GM19238 (cell line): ENCODE measurements around the gene BCL2L11.
"Not testable (repeated sequence)": the region's sequence is repeated elsewhere in the genome, so short reads cannot be mapped to it uniquely, and the experiment has no call there.

Source experiments
- DNase-seq: peaks from one replicate; pipeline ENCODE4 v3.0.0; 2011; ENCODE audit warnings: low spot score; ENCODE audit not compliant: insufficient read length

The BCL2L11 gene, protein sequence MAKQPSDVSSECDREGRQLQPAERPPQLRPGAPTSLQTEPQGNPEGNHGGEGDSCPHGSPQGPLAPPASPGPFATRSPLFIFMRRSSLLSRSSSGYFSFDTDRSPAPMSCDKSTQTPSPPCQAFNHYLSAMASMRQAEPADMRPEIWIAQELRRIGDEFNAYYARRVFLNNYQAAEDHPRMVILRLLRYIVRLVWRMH

DNA sequence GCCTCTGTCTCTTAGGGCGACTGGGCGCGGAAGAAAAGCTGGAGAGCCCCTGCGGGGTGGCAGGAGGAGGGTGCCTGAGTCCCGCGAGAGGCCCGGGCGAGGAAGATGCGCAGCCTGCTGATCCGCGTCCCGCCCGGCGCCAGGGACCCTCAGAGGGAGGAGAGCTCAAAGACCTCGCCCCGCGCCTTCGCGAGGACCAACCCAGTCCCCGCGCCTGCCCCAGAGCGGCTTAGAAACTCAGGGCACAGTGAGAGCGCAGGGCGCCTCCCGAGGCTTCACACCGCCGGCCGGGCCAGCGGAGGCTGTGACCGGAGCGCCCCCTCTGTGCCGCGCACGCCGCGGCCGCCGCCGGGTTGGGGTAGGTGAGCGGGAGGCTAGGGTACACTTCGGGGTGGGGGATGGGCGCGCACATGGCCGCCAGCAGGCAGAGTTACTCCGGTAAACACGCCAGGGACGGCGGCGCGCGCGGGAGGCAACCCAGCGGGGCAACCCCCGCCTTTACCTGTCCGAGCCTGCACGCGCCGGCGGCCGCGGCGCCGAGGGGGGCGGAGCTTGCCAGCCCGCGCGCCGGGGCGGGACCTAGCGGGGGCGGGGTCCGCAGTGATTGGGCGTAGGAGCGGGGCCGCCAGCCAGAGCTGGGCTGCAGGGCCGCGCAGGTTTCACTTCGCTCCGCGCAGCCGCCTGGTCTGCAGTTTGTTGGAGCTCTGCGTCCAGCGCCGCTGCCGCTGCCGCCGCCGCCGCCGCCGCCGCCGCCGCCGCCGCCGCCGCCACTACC lies at the start of gene BCL2L11:
Gene BCL2L11, plus strand, starts transcription at position 662 of the 775 bp plus-strand sequence. CDS start 2,832 bp downstream, outside the sequence.
- DNase-seq: peak; percentile 73

DNA sequence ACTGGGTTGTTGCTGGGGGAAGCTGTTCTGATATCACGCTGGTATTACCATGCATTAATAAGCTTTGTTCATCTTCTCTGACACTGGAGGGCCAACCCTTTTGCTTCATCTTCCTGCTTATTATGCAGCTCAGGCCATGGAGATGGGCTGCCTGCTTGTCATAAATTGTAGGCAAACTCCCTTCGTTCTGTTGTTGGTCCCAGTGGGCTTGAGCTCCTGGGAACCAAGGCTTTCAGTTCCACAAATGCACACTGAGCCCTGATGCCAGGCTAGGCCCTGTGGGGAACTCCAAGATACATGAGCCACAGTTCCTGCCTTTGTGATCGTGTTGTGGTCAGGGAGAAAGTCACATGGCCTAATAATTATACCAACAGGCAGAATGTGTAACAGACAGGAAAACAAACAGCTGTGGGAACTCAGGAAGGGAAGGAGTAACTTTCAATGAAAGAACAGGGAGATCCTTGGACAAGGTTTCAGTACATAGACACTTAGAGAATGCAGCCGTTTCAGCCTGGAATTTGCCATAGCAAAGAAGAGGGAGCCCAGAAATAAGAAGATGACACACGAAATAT lies 49.0 kb upstream of the BCL2L11 start:
- no peak for DNase-seq

DNA sequence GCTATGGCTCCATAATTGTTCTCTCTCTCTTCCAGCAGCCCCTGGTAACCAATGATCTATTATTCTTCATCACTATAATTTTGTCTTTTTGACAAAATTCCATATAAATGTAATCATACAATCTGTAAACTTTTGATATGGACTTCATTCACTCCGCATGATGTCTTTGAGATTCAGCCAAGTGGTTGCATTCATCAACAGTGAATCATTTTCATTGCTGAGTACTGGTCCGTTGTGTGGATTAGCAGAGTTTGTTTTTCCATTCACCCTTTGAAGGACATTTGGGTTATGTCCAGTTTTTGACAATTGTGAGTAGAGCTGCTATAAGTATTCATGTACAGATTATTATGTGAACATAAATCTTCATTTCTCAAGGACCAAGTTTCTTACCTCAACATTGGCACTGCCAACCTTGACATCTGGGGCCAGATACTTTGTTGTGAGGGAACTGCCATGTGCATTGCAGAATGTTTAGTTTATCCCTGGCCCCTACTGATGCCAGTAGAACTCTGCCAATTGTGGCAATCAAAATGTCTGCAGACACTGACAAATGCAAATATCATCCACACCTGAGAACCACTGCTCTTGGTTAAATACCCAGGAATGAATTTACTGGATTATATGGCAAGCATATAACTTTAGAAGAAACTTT lies 48.4 kb upstream of the BCL2L11 start:
- DNase-seq: no peak

DNA sequence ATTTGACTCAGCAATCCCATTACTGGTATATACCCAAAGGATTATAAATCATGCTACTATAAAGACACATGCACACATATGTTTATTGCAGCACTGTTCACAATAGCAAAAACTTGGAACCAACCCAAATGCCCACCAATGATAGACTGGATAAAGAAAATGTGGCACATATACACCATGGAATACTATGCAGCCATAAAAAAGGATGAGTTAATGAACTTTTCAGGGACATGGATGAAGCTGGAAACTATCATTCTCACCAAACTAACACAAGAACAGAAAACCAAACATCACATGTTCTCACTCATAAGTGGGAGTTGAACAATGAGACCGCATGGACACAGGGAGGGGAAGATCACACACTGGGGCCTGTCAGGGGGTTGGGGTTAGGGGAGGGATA lies 38.1 kb upstream of the BCL2L11 start:
- DNase-seq: not testable (repeated sequence)

DNA sequence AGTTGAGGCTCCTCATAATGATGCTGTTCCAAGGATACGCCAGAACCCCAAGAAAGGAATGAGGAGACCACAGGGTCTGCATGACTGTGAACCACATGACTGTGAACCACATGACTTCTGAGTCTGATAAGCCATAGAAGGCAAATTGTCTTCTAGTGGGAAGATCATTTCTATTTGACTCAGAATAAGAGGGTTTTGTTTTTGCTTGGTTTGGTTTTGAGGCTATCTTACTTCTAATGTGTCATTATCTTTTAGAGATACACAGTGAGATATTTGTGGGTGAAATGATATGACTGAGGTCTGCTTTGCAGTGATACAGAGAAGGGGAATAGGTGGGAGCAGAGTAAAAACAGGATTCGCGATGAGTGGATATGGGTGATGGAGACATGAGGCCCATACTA lies 28.9 kb upstream of the BCL2L11 start:
- DNase-seq: no peak

DNA sequence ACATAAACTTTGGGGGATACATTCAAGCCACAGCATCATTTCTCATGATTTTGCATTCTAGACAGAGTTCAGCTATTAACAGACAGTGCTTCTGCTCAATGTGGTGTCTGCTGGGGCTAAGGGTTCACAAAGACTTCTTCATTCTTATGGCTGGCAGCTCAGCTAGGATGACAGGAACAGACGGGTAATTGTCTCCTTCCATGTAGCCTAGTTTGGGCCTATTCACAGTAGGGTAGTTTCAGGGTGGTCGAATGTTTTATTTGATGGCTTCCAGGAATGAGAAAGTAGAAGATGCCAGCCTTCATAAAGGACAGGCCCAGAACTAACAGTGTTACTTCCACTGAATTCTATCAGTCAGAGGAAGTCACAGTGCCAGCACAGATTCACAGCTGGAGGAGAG lies 26.0 kb upstream of the BCL2L11 start:
- DNase-seq: no peak

DNA sequence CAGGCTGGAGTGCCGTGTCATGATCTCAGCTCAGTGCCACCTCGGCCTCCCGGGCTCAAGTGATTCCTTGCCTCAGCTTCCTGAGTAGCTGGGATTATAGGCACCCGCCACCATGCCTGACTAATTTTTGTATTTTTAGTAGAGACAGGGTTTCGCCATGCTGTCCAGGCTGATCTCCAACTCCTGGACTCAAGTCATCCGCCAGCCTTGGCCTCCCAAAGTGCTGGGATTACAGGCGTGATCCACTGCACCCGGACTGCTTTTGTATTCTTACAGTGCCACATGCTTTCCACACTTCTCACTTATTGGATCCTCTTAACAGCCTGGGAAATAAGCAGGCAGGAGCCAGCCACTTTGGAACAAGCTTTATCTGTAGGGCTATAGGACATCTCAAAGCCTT lies 25.3 kb upstream of the BCL2L11 start:
- no peak for DNase-seq

DNA sequence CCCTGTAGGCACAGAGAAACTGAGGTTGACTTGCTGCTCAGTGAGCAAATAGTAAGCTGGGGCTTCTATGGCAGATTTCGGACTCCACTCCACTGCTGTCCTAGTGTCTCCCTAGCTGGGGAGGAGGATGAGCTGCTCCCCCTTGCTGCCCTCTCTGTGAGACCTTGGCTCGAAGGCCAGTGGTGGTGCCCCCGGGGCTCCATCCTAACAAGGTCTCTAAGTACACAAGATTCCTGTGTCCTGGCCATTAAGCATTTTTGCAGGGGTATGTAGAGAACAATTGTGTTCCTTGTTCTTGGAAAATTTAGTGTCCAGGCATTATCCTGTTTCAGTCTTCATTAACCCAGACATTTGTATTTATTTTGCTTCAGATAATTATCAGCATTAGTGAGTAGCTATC lies 21.3 kb upstream of the BCL2L11 start:
- no peak for DNase-seq

DNA sequence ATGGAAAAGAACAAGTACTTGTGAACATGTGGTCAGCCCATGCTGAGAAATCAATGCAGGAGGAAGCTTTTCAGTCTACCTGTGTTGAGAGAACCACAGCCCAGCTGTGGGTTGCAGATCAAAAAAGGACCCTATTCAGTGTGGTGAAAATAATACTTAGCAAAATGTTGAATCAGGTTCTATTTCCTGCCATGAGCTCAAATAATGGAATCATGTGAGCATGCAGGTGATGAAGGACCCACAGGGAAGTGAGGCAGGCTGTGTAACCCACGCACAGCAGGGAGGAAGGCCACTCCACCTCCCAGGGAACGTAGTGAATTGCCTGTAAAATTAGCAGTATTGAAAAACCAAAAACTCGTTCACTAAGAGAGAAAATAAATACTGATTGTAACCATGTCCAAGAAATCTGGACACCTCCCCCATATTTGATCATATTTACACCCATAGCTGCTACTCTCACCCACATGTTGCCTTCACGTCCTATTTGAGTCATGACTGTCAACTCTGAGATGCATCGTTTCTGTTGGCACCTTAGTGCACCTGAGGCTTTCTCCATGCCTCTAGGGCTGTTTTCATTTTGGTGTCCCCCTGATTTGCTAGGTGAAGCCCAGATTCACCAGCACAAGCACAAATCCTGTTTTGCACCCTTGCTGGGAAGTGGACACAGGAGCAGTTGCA lies 20.5 kb upstream of the BCL2L11 start:
- no peak for DNase-seq

DNA sequence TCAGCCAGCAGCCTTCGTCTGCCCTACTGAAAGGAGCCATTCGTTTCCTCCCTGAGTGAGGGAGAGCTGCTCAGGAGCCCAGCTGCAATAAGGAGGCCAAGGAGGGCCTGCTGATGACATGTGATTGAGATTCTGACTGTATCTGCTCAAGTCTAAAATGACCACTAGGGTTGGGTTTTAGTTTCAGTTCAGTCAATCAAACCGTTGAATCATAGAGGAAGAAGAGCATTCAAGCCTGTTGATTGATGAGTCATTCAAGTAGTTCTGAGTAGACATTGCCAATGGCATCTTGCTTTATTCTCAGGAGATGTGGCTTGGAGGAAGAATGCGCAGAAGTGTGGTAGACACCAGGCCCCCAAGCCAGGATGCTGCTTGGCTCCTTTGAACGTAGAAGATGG lies 19.9 kb upstream of the BCL2L11 start:
- no peak for DNase-seq

DNA sequence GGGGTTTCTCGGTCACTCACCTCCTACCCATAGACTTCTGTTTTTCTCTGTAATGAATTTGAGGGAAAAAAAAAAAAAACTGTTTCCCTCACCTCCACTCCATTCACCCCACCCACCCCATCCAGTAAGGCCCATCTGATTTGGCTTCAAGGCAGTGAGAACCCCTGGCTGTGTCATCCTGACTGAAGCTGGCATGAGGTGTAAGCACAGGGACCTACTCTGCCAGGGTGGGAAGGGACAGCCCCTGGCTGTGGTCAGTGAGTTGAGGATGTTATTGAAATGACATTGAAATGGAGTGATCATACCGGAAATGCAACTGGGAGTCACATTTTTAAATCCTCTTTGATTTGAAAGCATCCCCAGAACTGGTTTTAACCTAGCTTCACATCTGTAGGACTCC lies 19.1 kb upstream of the BCL2L11 start:
- DNase-seq: no peak

DNA sequence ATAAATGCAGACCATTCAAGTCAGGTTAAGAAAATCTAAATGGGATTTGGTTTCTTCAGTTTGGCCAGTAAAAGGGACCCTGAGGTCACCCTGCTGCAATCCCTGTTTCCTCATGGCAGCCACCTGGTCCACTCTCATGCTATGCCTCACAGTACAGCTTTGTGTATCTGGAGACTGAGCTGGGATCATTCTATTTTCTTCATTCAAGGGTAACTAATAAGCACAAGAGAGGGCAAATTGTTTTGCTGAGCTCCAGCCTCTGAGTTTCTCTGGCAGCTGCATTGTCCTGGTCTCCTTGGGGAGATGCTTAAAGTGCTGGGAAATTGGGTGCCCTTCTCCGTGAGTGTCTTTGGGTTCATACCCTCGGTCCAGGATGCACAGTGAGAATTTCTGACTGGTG lies 18.5 kb upstream of the BCL2L11 start:
- no peak for DNase-seq

DNA sequence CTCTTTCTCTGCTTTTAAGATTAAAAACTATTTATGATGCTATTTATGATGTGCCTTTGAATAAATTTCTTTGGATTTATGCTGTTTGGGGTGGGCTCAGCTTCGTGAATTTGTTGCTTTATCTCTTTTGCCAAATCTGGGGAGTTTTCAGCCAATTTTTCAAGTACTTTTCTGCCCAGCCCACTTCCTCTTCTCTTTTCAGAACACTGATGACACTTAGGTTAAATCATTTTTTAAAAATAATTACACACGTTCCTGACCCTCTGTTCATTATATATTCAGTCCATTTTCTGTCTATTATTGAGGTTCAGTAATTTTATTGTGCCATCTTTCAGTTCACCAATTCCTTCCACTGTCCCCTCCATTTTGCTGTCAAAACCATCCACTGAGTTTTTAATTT lies 14.8 kb upstream of the BCL2L11 start:
- DNase-seq: no peak

DNA sequence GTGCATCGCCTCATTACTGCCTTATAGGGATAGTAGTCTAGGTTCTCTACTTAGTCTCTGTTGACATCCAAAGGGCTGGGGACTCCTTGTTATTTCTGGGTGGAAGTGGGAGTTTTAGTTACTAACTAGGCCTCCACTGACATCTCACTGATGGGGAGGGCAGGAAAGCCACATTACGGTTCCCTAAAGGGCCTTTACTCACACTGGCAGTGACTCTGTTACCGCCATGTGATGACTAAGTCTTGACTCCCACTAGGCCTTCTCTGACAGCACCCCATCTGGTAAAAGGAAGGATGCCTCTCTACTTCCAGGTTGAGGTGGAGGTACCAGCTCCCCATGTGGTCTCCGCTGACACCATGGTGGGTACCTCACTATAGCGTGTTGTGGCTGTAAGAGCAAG lies 14.0 kb upstream of the BCL2L11 start:
- no peak for DNase-seq

DNA sequence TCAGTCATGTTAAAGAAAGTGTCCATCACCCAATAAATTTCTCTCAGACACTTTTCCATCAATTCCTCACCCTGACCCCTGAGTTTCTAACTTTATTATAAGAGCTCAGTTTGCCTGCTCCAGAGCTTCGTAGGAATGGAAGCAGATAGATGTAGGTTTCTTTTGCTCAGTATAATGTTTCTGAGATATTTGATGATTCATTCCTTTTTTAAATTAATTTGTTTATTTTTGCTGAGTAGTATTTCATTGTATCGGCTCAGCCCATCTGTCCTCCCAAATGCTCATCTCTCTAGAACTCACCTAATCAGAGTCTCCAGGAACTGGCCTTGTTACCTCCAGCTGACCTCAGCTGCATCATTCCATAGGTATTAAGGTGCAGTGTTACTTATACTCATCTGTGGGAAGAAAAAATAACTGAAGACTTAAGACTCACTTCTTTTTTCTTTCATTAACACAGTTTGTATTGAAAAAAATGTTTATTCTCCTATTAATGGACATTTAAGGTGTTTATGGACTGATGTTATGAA lies 11.9 kb upstream of the BCL2L11 start:
- DNase-seq: no peak

DNA sequence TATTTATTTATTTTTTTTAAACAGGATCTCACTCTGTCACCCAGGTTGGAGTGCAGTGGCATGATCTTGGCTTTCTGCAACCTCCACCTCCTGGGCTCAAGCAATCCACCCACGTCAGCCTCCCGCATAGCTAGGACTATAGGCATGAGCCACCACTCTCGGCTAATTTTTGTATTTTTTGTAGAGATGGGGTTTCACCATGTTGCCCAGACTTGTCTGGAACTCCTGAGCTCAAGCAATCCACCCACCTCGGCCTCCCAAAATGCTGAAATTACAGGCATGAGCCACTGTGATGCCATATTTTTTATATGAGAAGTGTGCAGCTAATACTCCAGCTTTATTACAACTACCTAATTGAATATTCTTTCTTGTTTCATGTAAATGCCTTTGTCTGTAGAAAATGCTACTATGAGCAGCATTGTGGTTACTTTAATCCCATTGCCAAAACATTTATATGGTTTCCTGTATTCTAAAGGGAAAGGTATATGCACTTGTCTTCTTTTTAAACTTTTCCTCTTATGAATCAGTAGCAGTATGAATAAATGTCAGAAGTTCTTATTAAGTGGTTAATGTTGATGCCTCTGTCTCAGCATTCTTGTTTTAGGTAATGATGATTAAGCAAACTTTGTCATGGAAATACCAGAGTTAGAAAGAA lies 9.5 kb upstream of the BCL2L11 start:
- DNase-seq: no peak

DNA sequence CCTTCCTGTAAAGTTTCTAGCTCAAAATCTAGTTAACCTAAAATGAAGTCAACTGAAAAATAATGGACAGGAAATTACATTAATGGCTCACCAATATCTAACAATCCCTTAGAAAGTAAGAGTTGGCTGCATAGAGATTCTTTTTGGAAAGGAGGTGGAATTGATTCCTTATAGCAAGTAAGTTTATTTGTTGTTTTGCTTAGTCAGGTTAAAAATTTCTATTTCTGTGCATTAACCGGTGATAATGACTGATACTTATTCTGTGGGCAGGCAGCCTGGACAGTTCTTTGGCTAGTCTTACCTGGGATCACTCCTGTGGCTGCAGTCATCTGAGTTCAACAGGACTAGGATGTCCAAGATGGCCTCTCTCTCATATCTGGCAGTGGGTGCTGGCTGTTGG lies 6.9 kb upstream of the BCL2L11 start:
- no peak for DNase-seq

DNA sequence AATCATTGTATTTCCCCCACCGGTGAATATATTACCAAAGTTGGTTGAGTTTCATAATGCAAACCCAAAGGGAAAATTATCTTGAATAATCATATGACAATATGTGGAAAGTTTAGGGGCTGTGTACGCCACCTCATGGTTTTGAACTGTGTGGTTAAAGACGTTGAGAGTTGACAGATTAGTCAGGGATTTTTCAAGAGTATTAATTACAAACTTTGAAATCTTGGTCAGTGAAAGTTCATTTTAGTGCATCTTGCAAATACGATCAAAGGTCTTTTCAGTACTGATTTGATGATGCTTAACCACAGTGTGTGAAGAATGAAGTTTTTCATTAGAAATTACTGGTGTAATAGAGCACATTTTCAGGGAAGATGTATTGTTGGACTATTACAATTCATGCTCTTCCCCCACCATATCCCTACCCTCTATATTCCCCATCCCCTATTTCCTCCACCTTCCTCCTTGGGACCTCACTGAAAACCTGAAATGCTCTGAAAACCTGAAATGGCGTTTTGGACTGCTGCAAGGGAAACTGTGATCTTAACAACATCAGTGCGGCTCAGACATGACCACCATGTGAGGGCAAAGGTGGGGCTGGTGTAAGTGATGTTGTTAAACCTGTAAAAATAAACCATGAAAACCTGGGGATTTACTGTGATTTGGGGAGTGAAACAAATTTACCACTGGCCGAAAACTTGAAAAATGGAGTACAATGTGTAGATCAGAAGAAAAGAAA lies 4.5 kb upstream of the BCL2L11 start:
- DNase-seq: no peak

DNA sequence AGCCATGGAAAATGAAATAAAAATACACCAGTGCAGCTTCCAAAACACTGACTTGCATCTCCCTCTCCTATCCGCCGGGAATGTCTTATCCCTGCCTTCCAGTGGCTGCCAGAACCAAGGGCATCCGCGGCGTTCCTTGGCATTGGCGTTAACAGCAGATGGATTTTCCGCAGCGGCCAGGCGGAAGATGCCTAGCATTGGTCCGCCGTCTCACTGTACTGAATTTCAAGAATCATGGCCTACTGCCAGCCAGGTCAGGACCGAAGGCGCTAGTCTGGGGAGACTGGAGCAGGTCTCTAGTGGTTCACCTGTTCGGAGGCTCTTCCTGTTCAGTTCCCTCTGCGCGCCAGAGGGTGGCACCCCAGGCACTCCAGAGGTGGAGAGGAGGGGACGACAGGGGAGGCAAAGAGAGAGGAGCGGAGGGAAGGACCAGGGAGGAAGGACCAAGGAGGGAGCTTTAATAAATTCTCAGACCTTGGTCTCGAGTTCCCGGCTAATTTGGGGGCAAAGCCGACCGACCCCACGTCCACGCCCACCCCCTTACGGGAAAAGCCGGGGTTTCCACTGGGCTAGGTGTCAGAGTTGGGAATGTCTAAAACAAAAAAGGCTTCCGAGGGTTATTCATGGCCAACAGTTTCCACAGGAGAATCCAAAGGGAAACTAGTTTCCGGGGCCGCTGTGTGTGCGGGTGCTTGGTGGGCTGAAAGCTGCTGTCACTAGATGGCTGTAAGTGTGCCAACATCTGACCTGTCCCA lies 3.7 kb upstream of the BCL2L11 start:
- peak; percentile 61 for DNase-seq
